OCI-LY1 (cell line): Measurements from ENCODE around the gene TSC22D1.

Source experiments
- H2AFZ ChIP-seq: fragments of 200-600 bp; sonication (generic), shearing (Covaris generic); 2 replicates; pipeline ENCODE4 v1.6.0; 2014; ENCODE audit warnings: antibody characterized with exemption, mild to moderate bottlenecking, low read length
- H3F3A ChIP-seq: fragments of 200-600 bp; sonication (generic), shearing (Covaris generic); 2 replicates; pipeline ENCODE4 v1.6.0; 2014; ENCODE audit warnings: mild to moderate bottlenecking, antibody characterized with exemption, low read length, moderate library complexity; ENCODE audit not compliant: insufficient read depth
- H3K27ac ChIP-seq: fragments of 200-600 bp; sonication (generic); 2 replicates; pipeline ENCODE4 v1.5.1; 2014; ENCODE audit warnings: low read length, mixed run types, mild to moderate bottlenecking, low read depth; ENCODE audit not compliant: poor library complexity, severe bottlenecking
- H3K27me3 ChIP-seq: fragments of 200-600 bp; sonication (generic); 2 replicates; pipeline ENCODE4 v1.6.0; 2014; ENCODE audit warnings: antibody characterized with exemption, mild to moderate bottlenecking, low read length, moderate library complexity; ENCODE audit not compliant: insufficient read depth
- H3K36me3 ChIP-seq: fragments of 200-600 bp; sonication (generic); 2 replicates; pipeline ENCODE4 v1.6.1; 2014; ENCODE audit warnings: mild to moderate bottlenecking, antibody characterized with exemption, low read length, moderate library complexity, mixed read lengths; ENCODE audit not compliant: insufficient read depth
- H3K4me1 ChIP-seq: fragments of 200-600 bp; sonication (generic); 2 replicates; pipeline ENCODE4 v1.5.1; 2014; ENCODE audit warnings: mild to moderate bottlenecking, low read length, moderate library complexity; ENCODE audit not compliant: insufficient read depth, severe bottlenecking
- H3K4me2 ChIP-seq: fragments of 200-600 bp; sonication (generic), shearing (Covaris generic); 2 replicates; pipeline ENCODE4 v1.6.1; 2014; ENCODE audit warnings: low read length
- H3K4me3 ChIP-seq: fragments of 200-600 bp; sonication (generic); 2 replicates; pipeline ENCODE4 v1.5.1; 2014; ENCODE audit warnings: low read length, low read depth, mild to moderate bottlenecking, mixed read lengths; ENCODE audit not compliant: poor library complexity, severe bottlenecking
- H3K79me2 ChIP-seq: fragments of 200-600 bp; shearing (Covaris generic); 2 replicates; pipeline ENCODE4 v1.6.1; 2016; ENCODE audit warnings: mixed run types, low read length, mixed read lengths; ENCODE audit not compliant: insufficient read depth
- H3K9ac ChIP-seq: fragments of 200-600 bp; sonication (generic), shearing (Covaris generic); 2 replicates; pipeline ENCODE4 v1.6.1; 2014; ENCODE audit warnings: mild to moderate bottlenecking, low read length, mixed read lengths
- H3K9me2 ChIP-seq: fragments of 200-600 bp; sonication (generic), shearing (Covaris generic); 2 replicates; pipeline ENCODE4 v1.6.1; 2014; ENCODE audit warnings: low read depth, mild to moderate bottlenecking, low read length, mixed read lengths
- H3K9me3 ChIP-seq: fragments of 200-600 bp; shearing (Covaris generic); 2 replicates; pipeline ENCODE4 v1.6.1; 2014; ENCODE audit warnings: low read length, mixed read lengths
- H4K20me1 ChIP-seq: fragments of 200-600 bp; sonication (generic), shearing (Covaris generic); 2 replicates; pipeline ENCODE4 v1.6.0; 2016; ENCODE audit warnings: mild to moderate bottlenecking, low read length; ENCODE audit not compliant: insufficient read depth
- CTCF ChIP-seq: fragments of 200-600 bp; sonication (generic), shearing (Covaris generic); IDR thresholded peaks from 2 replicates; pipeline ENCODE4 v1.5.1; 2017; ENCODE audit warnings: mild to moderate bottlenecking, antibody characterized with exemption, low read length, moderate library complexity, mixed read lengths
- EZH2 ChIP-seq: fragments of 200-600 bp; sonication (generic), shearing (Covaris generic); IDR thresholded peaks from 2 replicates; pipeline ENCODE4 v1.8.0; 2017; ENCODE audit warnings: borderline replicate concordance, mixed run types, mild to moderate bottlenecking, antibody characterized with exemption, low read length, moderate library complexity, mixed read lengths

Gene TSC22D1

GRCh38 chr13:44487989-44488388, 88.1 kb downstream of the TSC22D1 start:
- Histone ChIP-seq H3K9me2 (no peaks in the 10 kb centered on the region), H3K4me2 (no peak overlapping the region), H3F3A (no peaks in the 10 kb centered on the region), H3K4me1 (peaks cover 15% of the 10 kb centered on the region), H3K79me2 (no peaks in the 10 kb centered on the region), H3K36me3 (no peaks in the 10 kb centered on the region), H3K4me3 (no peak overlapping the region), H3K9me3 (no peaks in the 10 kb centered on the region), H3K9ac (no peak overlapping the region), H4K20me1 (no peaks in the 10 kb centered on the region), H2AFZ (no peak overlapping the region), H3K27ac (no peak overlapping the region), H3K27me3 (no peaks in the 10 kb centered on the region)
- TF ChIP-seq EZH2 = no peak
- no peak for TF ChIP-seq CTCF

DNA sequence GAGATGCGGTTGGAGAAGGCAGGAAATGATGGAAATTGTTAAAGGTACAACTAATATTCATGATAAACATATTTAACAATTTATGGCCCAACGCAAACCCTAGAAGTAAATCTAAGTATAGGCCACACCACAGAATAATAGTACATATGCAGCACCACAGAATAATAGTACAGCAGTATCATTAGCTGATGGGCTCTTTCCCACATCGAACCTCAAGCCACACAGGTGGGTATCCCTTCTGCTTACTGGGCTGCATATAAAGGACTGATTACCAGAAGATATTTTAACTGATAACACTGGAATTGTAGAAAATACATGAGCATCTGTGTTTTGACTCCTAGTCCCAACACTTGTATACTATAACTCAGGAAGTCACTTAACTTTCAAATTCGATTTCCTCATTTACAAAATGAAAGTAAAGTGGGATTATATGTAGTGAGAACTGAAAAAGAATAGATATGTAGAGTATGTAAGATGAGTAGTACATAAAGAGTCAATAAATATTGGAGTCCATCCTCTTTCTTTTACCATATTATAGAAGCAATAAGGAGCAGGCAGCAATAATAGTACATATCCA, 91.5 kb downstream of the TSC22D1 start:
- Histone ChIP-seq H3K9me2 (no peaks in the 10 kb centered on the region), H4K20me1 (no peaks in the 10 kb centered on the region), H3K9me3 (no peaks in the 10 kb centered on the region), H3K27ac (no peak overlapping the region), H3K27me3 (no peaks in the 10 kb centered on the region), H3K36me3 (no peaks in the 10 kb centered on the region), H3K4me2 (no peak overlapping the region), H2AFZ (no peak overlapping the region), H3K4me3 (no peak overlapping the region), H3K9ac (no peak overlapping the region), H3K4me1 (peaks cover 6% of the 10 kb centered on the region), H3F3A (no peaks in the 10 kb centered on the region), H3K79me2 (no peaks in the 10 kb centered on the region)
- TF ChIP-seq EZH2 (no peak), CTCF (no peak)

GRCh38 chr13:44474122-44474910, 101.8 kb downstream of the TSC22D1 start:
- Histone ChIP-seq H3K4me3 (no peak overlapping the region), H3K36me3 (no peaks in the 10 kb centered on the region; the same call in 1 of the 2 replicates), H3K79me2 (no peaks in the 10 kb centered on the region), H3K4me2 (no peak overlapping the region), H3K9me2 (no peaks in the 10 kb centered on the region), H3K4me1 (no peaks in the 10 kb centered on the region), H3K27ac (no peak overlapping the region), H4K20me1 (no peaks in the 10 kb centered on the region), H3K27me3 (no peaks in the 10 kb centered on the region), H3F3A (no peaks in the 10 kb centered on the region), H3K9ac (no peak overlapping the region), H2AFZ (no peak overlapping the region), H3K9me3 (no peaks in the 10 kb centered on the region)
- TF ChIP-seq EZH2 = no peak
- TF ChIP-seq CTCF = no peak
